HUDEP-2 (cell line): ENCODE results near the gene LOXL1.

Experiments
- DNase-seq, 76 experiments: peaks; one replicate each; lab custom pipeline; 2025; ENCODE audit not compliant: unreplicated experiment in 76 of 76; lab: John Stamatoyannopoulos, UW

Gene LOXL1

GRCh38 chr15:73921254-73921925 is 4.9 kb upstream of the LOXL1 start:
- DNase-seq, result no peak

DNA sequence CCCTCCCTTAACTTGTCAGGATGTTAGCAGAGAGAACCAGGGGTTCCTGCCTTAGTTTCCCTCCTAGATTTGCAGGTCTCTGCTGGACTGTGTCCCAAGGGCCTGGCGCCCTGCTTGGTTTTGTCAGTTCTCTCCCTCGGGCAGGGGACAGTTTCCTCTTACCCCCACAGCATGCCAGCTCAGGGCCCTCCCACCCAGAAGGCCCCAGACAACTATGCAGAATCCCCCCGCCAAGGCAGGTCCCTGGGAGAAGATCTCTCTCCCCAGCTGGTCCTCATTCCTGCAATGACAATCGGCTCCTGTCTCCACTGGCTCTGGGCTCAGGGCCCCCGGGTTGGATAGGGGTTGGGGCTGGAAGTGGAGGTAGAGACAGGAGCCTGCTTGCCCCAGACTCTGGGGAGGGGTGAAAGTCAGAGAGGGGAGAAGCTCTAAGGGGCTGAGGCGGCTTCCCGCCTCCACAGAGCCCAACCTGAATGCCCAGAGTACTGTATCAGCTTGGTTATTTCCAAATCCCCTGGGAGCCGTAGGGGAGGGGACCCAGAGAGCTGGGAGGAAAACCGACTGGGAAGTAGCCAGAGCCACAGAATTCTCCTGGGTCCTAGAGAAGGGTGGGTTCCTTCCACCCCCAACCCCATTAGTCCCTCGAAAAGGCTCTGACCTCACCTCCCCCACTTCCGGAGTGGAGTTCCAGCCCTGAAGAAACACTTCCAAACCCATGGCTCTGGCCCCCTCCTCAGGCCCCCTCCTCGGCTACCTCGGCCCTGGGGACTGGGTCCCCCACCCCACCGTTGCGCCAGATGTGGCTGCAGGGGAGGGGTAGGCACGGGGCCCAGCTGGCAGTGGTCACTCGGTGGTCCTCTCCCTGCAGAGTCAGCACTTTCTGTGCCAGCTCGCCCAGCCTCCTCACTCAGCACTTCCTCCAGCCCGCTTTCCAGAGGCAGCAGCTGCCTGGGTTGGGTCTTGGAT is 3.8 kb upstream of the LOXL1 start:
- no peak for DNase-seq

- DNase-seq, result no peak
Observed at GRCh38 chr15:73923156-73923487, 3.1 kb upstream of the LOXL1 start.

- no peak for DNase-seq
Observed at GRCh38 chr15:73923488-73924164, 2.6 kb upstream of the LOXL1 start.

DNA sequence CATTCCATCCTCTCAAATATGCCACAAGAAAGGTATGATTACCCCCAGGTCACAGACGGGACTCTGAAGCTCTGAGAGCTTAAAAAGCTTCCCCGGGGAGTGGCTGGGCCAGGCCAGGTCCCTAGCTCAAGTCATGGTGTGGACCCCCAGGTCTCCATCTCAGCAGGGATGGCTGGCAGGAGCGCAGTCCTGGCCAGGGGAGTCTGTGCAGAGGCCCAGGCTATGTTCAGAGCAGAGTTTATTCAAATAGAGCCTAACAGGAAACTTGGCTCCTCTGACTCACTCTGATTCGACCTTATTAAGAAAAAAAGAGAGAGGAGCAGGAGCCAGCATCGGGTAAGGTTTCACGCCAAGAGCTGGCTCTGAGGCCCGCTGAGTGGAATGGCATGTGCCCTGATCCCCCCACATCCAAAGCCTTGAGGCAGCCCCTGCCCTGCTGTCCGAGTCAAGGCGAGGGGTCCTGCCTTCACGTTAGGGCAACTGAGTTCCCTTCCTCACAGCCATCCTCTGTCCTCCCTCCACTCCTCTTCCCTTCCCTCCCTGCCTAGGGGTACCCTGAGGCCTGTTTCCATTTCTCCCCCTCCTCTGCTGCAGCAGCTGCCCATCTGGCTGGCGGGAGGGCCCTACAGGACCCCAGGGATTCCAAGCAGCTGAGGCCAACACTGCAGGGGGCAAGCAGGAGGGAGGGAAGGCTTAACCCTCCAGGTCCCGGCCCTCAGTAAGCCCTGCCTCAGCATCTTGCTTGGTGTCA is 1.9 kb upstream of the LOXL1 start:
- DNase-seq, result no peak

DNA sequence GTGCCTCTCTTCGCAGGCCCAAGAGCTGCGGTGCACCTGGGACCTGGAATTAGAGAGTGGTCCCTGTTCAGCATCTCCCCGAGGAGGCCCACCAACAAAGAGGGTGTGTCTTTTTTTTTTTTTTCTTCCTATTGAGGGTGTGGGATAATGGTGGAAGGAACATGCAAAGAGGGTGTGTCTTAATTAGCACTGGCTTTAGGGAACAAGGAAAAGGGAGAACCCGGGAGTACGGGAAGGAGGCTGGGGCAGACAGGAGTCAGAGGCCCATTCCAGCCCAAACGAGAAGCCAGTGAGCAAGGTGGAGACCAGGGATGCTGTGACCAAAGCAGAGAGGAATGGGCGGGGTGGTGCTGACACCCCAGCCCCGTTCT is 429 bp upstream of the LOXL1 start:
- DNase-seq, result no peak

DNA sequence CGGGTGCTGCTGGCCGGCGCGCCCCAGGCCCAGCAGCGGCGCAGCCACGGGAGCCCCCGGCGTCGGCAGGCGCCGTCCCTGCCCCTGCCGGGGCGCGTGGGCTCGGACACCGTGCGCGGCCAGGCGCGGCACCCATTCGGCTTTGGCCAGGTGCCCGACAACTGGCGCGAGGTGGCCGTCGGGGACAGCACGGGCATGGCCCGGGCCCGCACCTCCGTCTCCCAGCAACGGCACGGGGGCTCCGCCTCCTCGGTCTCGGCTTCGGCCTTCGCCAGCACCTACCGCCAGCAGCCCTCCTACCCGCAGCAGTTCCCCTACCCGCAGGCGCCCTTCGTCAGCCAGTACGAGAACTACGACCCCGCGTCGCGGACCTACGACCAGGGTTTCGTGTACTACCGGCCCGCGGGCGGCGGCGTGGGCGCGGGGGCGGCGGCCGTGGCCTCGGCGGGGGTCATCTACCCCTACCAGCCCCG is 777 bp downstream of the LOXL1 start:
- no peak for DNase-seq

GRCh38 chr15:73927476-73928240 is 1.4 kb downstream of the LOXL1 start:
- DNase-seq, result peak in 4 of 76 experiments; percentile 5 to 10 (median 7)

- DNase-seq, result no peak
Observed at GRCh38 chr15:73928241-73928579, 1.9 kb downstream of the LOXL1 start.

- no peak for DNase-seq
Observed at GRCh38 chr15:73928971-73929627, 2.8 kb downstream of the LOXL1 start.

- DNase-seq, result no peak
Observed at GRCh38 chr15:73930371-73930770, 4.1 kb downstream of the LOXL1 start.

DNA sequence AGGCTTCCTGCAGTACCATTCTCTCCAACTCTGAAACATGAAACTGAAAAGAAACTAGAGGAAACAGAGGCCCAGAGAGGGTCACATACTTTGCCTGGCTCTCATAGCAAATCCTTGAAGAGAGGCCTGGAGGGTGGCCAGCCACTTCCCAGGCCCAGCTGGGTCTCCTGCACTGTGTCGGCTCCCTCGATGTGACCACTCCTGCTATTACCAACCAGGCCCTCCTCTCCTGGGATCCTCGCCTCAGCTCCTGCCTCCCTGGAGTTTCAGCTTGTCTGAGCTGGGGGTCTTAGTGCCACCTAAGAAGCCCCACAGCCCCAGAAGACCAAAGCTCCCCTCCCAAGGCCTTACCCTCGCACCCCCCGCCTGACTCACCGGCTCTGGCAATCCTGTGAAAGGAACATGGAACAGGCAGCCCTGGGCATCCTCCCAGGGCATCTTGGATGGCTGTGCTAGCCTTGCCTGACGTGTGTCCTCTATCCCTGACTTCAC is 4.6 kb downstream of the LOXL1 start:
- no peak for DNase-seq

DNA sequence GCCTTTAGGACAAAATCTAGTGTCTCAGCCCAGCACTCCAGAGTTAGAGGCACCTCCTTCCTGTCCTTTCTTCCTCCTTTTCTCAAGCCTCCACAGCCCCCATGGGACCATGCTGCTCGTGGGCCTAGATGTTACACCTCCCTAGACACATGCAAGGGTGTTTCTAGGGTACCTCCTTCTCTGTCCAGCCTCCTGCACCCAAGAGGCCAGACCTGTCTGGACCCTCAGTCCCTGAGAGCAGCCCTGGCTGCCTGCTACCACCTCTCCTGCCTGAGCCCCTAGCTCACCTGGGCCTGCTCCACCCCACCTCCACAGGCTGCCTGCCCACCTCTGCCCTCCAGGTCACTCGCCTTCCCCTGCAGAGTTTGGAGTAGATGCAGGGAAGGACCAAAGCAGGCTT is 5.2 kb downstream of the LOXL1 start:
- DNase-seq, result no peak

- DNase-seq, result no peak
Observed at GRCh38 chr15:73932381-73933191, 6.3 kb downstream of the LOXL1 start.

- DNase-seq, result no peak
Observed at GRCh38 chr15:73934281-73934680, 8.0 kb downstream of the LOXL1 start.

GRCh38 chr15:73935547-73935946 is 9.3 kb downstream of the LOXL1 start:
- no peak for DNase-seq

DNA sequence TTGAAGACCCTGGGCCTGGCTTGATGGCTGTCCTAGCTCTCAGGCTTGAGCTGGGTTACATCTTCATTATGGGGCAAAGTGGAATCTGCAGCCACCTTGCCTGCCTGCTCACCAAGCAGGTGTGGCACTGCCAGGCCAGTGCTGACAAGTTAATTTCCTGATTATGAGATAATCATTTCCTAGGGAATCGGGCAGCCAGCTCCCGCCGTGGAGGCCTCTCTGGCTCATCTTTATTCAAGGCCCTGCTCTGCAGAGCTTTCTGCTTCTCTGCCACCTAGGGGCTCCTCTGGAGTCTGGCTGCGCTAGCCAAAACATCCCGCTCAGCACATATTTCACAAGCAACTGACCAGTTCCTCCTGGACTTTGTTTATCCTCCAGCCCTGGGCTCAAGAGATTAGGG is 9.9 kb downstream of the LOXL1 start:
- DNase-seq, result no peak

DNA sequence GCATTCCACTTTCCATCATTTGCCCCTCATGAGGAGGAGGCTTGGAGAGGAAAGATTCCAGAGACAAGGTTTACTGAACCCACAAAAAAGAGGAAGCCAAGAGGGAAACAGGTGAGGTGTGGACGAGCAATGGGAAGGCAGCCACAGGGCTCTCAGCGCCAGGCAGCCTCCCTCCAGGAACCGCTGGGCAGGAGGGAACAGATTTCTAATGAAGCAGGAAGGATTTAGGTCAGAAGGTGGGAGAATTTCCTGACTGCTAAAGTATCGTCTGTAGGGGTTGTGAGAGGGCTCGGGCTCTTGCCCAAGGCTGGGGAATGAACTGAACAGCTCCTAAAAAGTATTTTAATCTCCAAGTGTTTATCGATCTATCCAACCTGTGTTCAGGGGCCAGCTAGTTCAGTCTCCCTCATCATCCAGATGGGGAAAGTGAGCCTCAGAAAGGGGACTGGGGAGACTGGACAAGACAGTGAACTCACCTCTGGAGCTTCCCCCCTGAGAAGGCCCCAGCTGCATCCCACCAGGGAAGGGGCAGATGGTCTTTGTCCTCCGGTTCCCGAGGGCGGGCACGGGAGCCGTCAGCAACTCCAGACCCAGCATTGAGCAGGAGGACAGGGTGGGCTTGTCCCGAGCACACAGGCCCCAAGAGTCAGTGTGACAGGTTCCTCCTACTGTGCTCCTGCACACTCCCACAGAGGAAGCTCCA is 10.5 kb downstream of the LOXL1 start:
- no peak for DNase-seq
